Osteoblast (primary cell): ENCODE data around the gene ALAS1. TPM values are rescaled to one million over a fixed set of nuclear protein-coding genes. Genes with fewer than 3 reads are reported as not detected.
A peak's percentile ranks its signal among the peaks of the same experiment; 100 is the strongest.

Experiments used
- DNase-seq: peaks from one replicate; pipeline ENCODE4 v3.0.0; 2011; ENCODE audit warnings: low spot score, mixed read lengths; ENCODE audit not compliant: insufficient read length; ENCODE audit errors: missing footprints
- H2AFZ ChIP-seq: 2 replicates; pipeline ENCODE4 v1.6.0; 2011; ENCODE audit warnings: mild to moderate bottlenecking, low read length
- H3K27ac ChIP-seq: 2 replicates; pipeline ENCODE4 v1.5.1; 2011; ENCODE audit warnings: mild to moderate bottlenecking, low read depth, low read length, moderate library complexity
- H3K27me3 ChIP-seq: 2 replicates; pipeline ENCODE4 v1.6.0; 2012; ENCODE audit warnings: mild to moderate bottlenecking, control low read depth, inconsistent platforms, low read length, moderate library complexity; ENCODE audit not compliant: insufficient read depth
- H3K36me3 ChIP-seq: 2 replicates; pipeline ENCODE4 v1.5.1; 2011; ENCODE audit warnings: mild to moderate bottlenecking, low read length, control low read depth, moderate library complexity; ENCODE audit not compliant: insufficient read depth
- H3K4me1 ChIP-seq: 2 replicates; pipeline ENCODE4 v1.5.1; 2011; ENCODE audit warnings: mild to moderate bottlenecking, low read length, control low read depth, moderate library complexity; ENCODE audit not compliant: insufficient read depth
- H3K4me2 ChIP-seq: 2 replicates; pipeline ENCODE4 v1.6.0; 2011; ENCODE audit warnings: mild to moderate bottlenecking, low read length; ENCODE audit not compliant: insufficient read depth
- H3K4me3 ChIP-seq: fragments of 200-600 bp; sonication (generic); 3 replicates; pipeline ENCODE4 v1.5.1; 2012; ENCODE audit warnings: mild to moderate bottlenecking, low read length, inconsistent platforms; ENCODE audit not compliant: insufficient read depth
- H3K79me2 ChIP-seq: 2 replicates; pipeline ENCODE4 v1.6.0; 2012; ENCODE audit warnings: mild to moderate bottlenecking, low read length, control low read depth, inconsistent platforms; ENCODE audit not compliant: insufficient read depth
- H3K9me3 ChIP-seq: 2 replicates; pipeline ENCODE4 v1.5.1; 2011; ENCODE audit warnings: low read depth, low read length, control low read depth
- H4K20me1 ChIP-seq: 2 replicates; pipeline ENCODE4 v1.6.0; 2012; ENCODE audit warnings: mild to moderate bottlenecking, low read length, control low read depth; ENCODE audit not compliant: insufficient read depth
- total RNA-seq: library from RNA; depleted of rRNA; stranded (reverse); fragments of >200 nt; gene quantifications from 2 replicates; pipeline ENCODE4 v1.2.3, GENCODE V29; 2012
- TF ChIP-seq, protein P1 (sequence below): IDR thresholded peaks from 2 replicates; pipeline ENCODE4 v1.5.1; 2011; ENCODE audit warnings: mild to moderate bottlenecking, low read depth, low read length, moderate library complexity; ENCODE audit errors: extremely low read depth

Gene ALAS1
- total RNA-seq, 1 donor, result 39.1 TPM

DNA sequence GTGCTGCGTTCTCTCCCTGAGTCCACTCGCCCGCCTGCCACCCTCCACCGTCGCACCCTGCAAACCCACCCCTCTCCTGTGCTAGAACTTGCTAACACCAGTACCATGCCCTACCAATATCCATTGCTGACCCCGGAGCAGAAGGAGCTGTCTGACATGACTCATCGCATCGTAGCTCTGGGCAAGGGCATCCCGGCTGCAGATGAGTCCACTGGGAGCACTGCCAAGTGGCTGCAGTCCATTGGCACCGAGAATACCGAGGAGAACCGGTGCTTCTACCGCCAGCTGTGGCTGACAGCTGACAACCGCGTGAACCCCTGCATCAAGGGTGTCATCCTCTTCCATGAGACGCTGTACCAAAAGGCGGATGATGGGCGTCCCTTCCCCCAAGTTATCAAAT, 4.9 kb upstream of the ALAS1 start:
- TF ChIP-seq, protein P1, sequence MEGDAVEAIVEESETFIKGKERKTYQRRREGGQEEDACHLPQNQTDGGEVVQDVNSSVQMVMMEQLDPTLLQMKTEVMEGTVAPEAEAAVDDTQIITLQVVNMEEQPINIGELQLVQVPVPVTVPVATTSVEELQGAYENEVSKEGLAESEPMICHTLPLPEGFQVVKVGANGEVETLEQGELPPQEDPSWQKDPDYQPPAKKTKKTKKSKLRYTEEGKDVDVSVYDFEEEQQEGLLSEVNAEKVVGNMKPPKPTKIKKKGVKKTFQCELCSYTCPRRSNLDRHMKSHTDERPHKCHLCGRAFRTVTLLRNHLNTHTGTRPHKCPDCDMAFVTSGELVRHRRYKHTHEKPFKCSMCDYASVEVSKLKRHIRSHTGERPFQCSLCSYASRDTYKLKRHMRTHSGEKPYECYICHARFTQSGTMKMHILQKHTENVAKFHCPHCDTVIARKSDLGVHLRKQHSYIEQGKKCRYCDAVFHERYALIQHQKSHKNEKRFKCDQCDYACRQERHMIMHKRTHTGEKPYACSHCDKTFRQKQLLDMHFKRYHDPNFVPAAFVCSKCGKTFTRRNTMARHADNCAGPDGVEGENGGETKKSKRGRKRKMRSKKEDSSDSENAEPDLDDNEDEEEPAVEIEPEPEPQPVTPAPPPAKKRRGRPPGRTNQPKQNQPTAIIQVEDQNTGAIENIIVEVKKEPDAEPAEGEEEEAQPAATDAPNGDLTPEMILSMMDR, result no peak

DNA sequence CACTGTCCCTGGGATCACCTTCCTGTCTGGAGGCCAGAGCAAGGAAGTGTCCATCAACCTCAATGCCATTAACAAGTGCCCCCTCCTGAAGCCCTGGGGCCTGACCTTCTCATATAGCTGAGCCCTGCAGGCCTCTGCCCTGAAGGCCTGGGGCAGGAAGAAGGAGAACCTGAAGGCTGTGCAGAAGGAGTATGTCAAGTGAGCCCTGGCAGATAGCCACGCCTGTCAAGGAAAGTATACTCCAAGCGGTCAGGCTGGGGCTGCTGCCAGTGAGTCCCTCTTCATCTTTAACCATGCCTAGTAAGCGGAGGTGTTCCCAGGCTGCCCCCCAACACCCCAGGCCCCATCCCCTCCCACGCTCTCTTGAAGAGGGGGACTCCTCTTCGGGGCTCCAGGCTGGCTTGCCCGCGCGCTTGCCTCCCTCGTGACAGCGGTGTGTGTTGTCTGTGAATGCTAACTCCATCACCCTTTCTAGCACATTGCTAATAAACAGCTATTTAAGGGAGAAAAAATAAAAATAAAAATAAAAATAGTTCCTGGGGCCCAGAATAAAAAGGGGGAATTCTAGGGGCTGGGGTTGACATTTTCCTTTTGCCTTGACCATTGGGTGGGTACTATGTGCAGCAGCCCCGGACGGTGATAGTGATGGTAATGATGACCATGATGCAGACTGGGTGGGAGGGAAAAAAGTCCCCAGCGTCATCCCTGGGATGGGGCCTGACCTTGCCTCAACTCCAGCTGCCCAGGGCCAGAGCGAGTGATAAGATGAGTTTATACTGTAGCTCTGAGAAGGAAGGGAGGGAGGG, 3.3 kb upstream of the ALAS1 start:
- H3K4me3 ChIP-seq, result no peak overlapping the region
- H3K4me2 ChIP-seq, result no peak overlapping the region
- H4K20me1 ChIP-seq, result peaks cover 11% of the 10 kb centered on the region
- peaks cover 17% of the 10 kb centered on the region for H3K79me2 ChIP-seq
- H3K27ac ChIP-seq, result no peak overlapping the region
- H3K36me3 ChIP-seq, result no peaks in the 10 kb centered on the region
- TF ChIP-seq, protein P1, result no peak
- no peaks in the 10 kb centered on the region for H3K27me3 ChIP-seq
- no peak for DNase-seq
- H3K9me3 ChIP-seq, result no peaks in the 10 kb centered on the region
- H3K4me1 ChIP-seq, result peaks cover 47% of the 10 kb centered on the region
- H2AFZ ChIP-seq, result no peak overlapping the region

More for the DNA sequence above, 4.9 kb upstream of the ALAS1 start:
- H3K36me3 ChIP-seq, result no peaks in the 10 kb centered on the region
- no peaks in the 10 kb centered on the region for H3K27me3 ChIP-seq
- H3K27ac ChIP-seq, result no peak overlapping the region
- no peak overlapping the region for H2AFZ ChIP-seq
- H3K4me3 ChIP-seq, result no peak overlapping the region
- no peak overlapping the region for H3K4me2 ChIP-seq
- peaks cover 2% of the 10 kb centered on the region for H3K79me2 ChIP-seq
- H3K4me1 ChIP-seq, result peaks cover 37% of the 10 kb centered on the region
- peak; percentile 93 for DNase-seq
- H4K20me1 ChIP-seq, result no peaks in the 10 kb centered on the region
- H3K9me3 ChIP-seq, result no peaks in the 10 kb centered on the region

DNA sequence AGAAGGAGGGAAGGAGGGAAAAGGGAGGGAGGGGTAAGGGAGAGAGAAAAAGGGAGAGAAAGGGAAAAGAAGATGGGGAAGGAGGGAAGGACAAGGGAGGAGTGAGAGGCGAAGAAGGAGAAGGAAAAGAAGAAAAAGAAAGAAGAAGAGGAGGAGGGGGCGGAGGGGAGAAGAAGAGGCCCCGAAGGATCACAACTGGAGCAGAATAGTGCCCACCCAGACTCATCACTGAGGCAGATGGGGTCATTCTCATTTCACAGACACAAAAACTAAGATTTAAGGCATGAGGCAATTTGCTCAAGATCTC, 2.7 kb upstream of the ALAS1 start:
- Histone ChIP-seq H3K36me3 (peaks cover 4% of the 10 kb centered on the region), H3K27me3 (no peaks in the 10 kb centered on the region), H2AFZ (no peak overlapping the region), H3K79me2 (peaks cover 19% of the 10 kb centered on the region), H3K4me2 (no peak overlapping the region), H3K27ac (no peak overlapping the region), H4K20me1 (peaks cover 11% of the 10 kb centered on the region), H3K9me3 (no peaks in the 10 kb centered on the region), H3K4me1 (peaks cover 42% of the 10 kb centered on the region), H3K4me3 (no peak overlapping the region)
- DNase-seq, result no peak
- TF ChIP-seq, protein P1, result no peak

DNA sequence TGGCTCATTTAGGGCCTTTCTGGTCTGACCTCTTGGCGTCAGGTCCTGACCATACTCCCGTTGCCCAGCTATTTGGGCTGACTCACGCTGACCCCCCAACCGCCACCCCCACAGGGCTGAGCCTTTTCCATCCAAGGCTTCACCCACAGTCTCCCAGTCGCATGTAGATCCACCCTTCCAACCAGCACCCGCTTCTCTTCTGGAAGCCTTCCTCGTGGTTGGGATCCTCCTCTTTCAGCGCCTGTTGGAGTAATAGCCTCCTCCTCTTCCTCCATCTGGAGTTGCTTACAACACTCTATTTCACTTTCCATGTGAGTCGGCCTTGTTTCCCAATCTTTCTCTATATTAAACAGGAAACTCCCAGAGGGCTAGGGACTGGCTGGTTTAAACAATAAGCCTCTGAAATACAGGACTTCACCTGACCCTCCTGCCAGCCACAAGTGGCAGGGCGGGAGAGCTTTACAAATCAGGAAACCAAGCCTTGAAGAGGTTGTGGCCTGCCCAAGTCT, 2.1 kb upstream of the ALAS1 start:
- Histone ChIP-seq H4K20me1 (peaks cover 11% of the 10 kb centered on the region), H3K9me3 (no peaks in the 10 kb centered on the region), H3K79me2 (peaks cover 19% of the 10 kb centered on the region), H3K4me1 (peaks cover 36% of the 10 kb centered on the region), H3K36me3 (peaks cover 9% of the 10 kb centered on the region), H3K4me2 (peak overlapping the region; percentile 17), H3K27me3 (no peaks in the 10 kb centered on the region), H2AFZ (peak overlapping the region; percentile 78), H3K4me3 (no peak overlapping the region), H3K27ac (no peak overlapping the region)
- TF ChIP-seq, protein P1, result no peak
- DNase-seq, result no peak
